B cell (primary cell): ENCODE data around the gene C1QTNF6.

Experiments used
- CTCF ChIP-seq: fragments of 200-600 bp; IDR thresholded peaks from one replicate; pipeline ENCODE4 v1.8.0; 2022; ENCODE audit warnings: antibody characterized with exemption, mild to moderate bottlenecking
- EZH2 ChIP-seq: IDR thresholded peaks from 2 replicates; pipeline ENCODE4 v1.6.1; 2012; ENCODE audit warnings: borderline replicate concordance, low read depth, mild to moderate bottlenecking, moderate library complexity, low read length; ENCODE audit not compliant: insufficient read depth, poor library complexity, severe bottlenecking

- TF ChIP-seq CTCF (no peak), EZH2 (no peak)
Observed at GRCh38 chr22:37174964-37175363, 13.1 kb downstream of the C1QTNF6 start.
